Testis (tissue), 3 donors: ENCODE results near the gene HOXA10. TPM values are rescaled to one million over a fixed set of nuclear protein-coding genes. Genes with fewer than 3 reads are reported as not detected.

ENCODE experiments used
- DNase-seq: peaks from one replicate; pipeline ENCODE4 v3.0.0-alpha.2; 2019
- H3K27ac ChIP-seq, 2 donors: fragments of 200-600 bp; sonication (generic); one replicate each; pipeline ENCODE4 v1.5.1; 2019
- H3K27me3 ChIP-seq: fragments of 200-600 bp; sonication (generic); one replicate; pipeline ENCODE4 v1.5.1; 2019
- H3K36me3 ChIP-seq: fragments of 200-600 bp; sonication (generic); one replicate; pipeline ENCODE4 v1.5.1; 2017; ENCODE audit warnings: low read depth; ENCODE audit errors: missing control alignments
- H3K4me1 ChIP-seq: fragments of 200-600 bp; sonication (generic); one replicate; pipeline ENCODE4 v1.5.1; 2019
- H3K4me3 ChIP-seq, 2 donors: fragments of 200-600 bp; sonication (generic); one replicate each; pipeline ENCODE4 v1.5.1; 2017 to 2019
- H3K9me3 ChIP-seq: fragments of 200-600 bp; sonication (generic); one replicate; pipeline ENCODE4 v1.5.1; 2017
- POLR2A ChIP-seq: fragments of 450-650 bp; IDR thresholded peaks from one replicate; pipeline ENCODE4 v1.6.1; 2017; ENCODE audit warnings: antibody characterized with exemption, mild to moderate bottlenecking, moderate library complexity
- WGBS, 2 donors: methylation state at CpG; one replicate each; pipeline ENCODE4 v1.1.5; 2018; 5-methylcytosine and 5-hydroxymethylcytosine counted together
- intact Hi-C: fragments of 100-400 bp; cut with DNase I; formaldehyde crosslinking; loops from one replicate; pipeline ENCODE4 v1.15.1; 2023; ENCODE audit warnings: low total_unique reads
- polyA plus RNA-seq: library from polyadenylated mRNA; stranded (reverse); fragments of 350-450 nt; fragmentation: Illumina TruSeq; extraction: RNeasy Lipid Tissue Mini Kit (QIAGEN cat#74804); gene quantifications from one replicate; pipeline ENCODE4 v1.2.3, GENCODE V29; 2014; ENCODE audit warnings: low read depth, low replicate concordance; ENCODE audit not compliant: insufficient read depth
- total RNA-seq, 2 donors: library from RNA; depleted of rRNA; stranded (reverse); fragments of >200 nt; gene quantifications; one replicate each; pipeline ENCODE4 v1.2.3, GENCODE V29; 2016
- TF ChIP-seq, protein P1 (sequence below), 3 experiments: fragments of 450-650 bp in 2 of 3; fragments of 200-600 bp in 1 of 3; sonication (generic) in 1 of 3; IDR thresholded peaks; one replicate each; pipeline ENCODE4 v1.5.1; 2016 to 2019; ENCODE audit warnings: antibody characterized with exemption in 3 of 3, mild to moderate bottlenecking in 2 of 3, moderate library complexity in 1 of 3

The HOXA10 gene
- total and polyA plus RNA-seq, 3 donors from 2014 or later = 0.31 to 1.8 (median 1.6) TPM

DNA sequence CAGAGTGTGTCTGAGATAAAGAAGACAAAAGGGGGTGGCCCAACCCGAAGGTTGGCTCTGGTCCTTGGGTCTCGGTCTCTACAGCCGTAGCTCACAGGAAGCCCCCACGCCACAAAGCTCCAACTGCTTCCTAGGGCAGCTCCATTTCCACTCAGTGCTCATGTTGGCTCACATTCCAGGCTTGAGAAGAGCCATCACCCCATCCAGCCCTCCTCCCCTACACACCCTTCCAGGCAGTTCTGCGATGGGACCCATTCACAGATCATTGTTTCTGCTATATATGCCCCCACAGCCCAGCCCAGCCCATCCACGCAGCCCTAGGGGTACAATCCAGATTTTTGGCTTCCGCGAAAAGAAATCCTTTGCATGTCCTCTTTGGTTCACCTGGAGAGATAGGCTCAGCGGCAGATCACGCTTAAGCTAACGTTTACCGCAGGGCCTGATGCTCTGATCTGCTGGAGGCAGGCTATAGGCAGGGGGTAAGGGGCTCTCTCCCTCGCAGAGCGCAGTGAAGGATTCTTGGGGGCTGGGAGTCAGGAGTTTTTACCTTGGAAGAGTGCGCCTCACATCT is 17.1 kb upstream of the HOXA10 start:
- Histone ChIP-seq H3K27me3 (no peaks in the 10 kb centered on the region), H3K27ac (no peak overlapping the region), H3K9me3 (no peaks in the 10 kb centered on the region), H3K4me3 (no peak overlapping the region), H3K36me3 (no peaks in the 10 kb centered on the region), H3K4me1 (peaks cover 9% of the 10 kb centered on the region)
- TF ChIP-seq POLR2A = no peak
- TF ChIP-seq, protein P1, sequence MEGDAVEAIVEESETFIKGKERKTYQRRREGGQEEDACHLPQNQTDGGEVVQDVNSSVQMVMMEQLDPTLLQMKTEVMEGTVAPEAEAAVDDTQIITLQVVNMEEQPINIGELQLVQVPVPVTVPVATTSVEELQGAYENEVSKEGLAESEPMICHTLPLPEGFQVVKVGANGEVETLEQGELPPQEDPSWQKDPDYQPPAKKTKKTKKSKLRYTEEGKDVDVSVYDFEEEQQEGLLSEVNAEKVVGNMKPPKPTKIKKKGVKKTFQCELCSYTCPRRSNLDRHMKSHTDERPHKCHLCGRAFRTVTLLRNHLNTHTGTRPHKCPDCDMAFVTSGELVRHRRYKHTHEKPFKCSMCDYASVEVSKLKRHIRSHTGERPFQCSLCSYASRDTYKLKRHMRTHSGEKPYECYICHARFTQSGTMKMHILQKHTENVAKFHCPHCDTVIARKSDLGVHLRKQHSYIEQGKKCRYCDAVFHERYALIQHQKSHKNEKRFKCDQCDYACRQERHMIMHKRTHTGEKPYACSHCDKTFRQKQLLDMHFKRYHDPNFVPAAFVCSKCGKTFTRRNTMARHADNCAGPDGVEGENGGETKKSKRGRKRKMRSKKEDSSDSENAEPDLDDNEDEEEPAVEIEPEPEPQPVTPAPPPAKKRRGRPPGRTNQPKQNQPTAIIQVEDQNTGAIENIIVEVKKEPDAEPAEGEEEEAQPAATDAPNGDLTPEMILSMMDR (IDR thresholded peaks at IDR 0.05) = no peak
- 39 to 42% methylated on average over 15 of the region's 15 CpGs for WGBS, 2 donors
- intact Hi-C loops = loop anchor here (10.0 kb wide), 2 partner anchors 744 to 894 kb away; no protein-coding TSS in a partner anchor
- DNase-seq = no peak

DNA sequence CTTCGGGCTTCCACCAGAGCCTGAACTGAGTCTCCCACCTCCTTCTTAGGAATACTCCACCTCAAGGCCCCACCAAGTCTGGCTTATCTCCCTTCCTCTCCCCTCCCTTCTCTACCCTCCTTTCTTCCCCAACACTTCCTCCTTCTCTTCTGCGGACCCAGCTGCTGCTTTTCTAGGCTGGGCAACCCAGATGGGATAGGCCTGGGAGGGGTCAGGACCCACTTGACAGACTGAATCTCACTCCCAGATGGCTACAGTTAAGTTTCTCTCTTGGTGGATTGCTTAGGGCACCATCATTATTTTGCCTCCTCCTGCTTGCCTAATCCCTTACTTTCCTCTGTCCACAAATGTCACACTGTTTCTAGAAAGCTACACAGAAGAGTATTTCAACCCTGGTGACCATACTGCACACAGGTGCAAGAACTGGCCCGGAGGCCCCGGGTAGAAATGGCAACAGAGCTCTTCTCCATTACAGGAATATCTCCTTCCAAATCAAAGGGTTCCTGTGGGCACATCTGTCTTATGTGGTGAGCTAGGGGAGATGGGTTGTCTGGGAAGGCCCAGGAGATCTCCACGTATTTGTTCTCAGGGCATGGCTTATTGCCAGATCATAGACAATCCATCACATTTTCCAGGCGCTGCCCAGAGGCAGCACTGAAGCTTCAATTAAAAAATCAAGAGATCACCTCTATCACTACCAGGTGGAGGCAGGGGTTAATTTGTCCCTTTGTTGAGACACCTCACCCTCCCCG is 16.1 kb upstream of the HOXA10 start:
- no peak for DNase-seq
- intact Hi-C loops = loop anchor here (10.0 kb wide), 2 partner anchors 745 to 895 kb away; no protein-coding TSS in a partner anchor
- Histone ChIP-seq H3K27me3 (peaks cover 8% of the 10 kb centered on the region), H3K9me3 (no peaks in the 10 kb centered on the region), H3K27ac (no peak overlapping the region), H3K36me3 (no peaks in the 10 kb centered on the region), H3K4me1 (peaks cover 9% of the 10 kb centered on the region), H3K4me3 (no peak overlapping the region)
- TF ChIP-seq POLR2A = no peak
- TF ChIP-seq, protein P1 (IDR thresholded peaks at IDR 0.05) = no peak
- 60 to 64% methylated on average over 7 of the region's 7 CpGs for WGBS, 2 donors

DNA sequence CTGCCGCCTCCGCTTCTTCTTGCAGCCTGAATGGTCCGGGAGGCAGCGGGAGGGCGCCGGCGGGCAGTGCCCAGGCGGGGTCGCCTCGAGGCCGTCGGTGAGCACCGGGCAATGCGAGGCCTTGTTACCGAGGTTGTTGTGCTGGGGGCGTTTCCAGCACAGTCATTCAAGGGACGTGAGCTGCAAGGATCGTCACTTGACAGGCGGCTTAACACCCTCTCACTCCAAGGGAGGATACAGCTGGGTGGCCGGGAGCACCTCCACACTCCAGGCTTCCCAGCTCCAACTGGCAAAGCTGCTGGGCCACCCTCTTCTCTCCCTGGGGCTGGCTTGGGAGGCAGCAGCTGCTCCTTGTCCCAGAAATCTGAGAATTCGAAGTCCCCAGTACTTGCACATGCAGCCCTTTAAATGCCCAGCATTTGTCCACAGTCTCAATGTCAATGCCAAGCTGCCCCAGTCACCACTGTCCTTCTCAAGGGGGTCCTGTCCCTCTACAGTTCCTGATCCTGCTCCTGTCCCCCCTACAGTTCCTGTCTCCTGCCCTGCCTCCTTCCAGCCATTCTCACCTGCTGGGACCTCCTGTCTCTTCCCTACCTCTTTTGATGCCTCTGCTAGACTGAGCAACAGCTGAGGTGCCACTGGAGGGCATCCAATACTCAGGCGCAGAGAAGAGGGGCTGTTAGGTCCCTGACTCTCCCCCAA is 15.3 kb upstream of the HOXA10 start:
- Histone ChIP-seq H3K9me3 (no peaks in the 10 kb centered on the region), H3K4me3 (no peak overlapping the region), H3K27ac (no peak overlapping the region), H3K4me1 (peaks cover 9% of the 10 kb centered on the region), H3K27me3 (peaks cover 8% of the 10 kb centered on the region), H3K36me3 (no peaks in the 10 kb centered on the region)
- DNase-seq = no peak
- no peak for TF ChIP-seq POLR2A
- TF ChIP-seq, protein P1 (IDR thresholded peaks at IDR 0.05) = no peak
- intact Hi-C loops = no loop called here
- 17 to 22% methylated on average over 13 to 18 of the region's 22 CpGs for WGBS, 2 donors

DNA sequence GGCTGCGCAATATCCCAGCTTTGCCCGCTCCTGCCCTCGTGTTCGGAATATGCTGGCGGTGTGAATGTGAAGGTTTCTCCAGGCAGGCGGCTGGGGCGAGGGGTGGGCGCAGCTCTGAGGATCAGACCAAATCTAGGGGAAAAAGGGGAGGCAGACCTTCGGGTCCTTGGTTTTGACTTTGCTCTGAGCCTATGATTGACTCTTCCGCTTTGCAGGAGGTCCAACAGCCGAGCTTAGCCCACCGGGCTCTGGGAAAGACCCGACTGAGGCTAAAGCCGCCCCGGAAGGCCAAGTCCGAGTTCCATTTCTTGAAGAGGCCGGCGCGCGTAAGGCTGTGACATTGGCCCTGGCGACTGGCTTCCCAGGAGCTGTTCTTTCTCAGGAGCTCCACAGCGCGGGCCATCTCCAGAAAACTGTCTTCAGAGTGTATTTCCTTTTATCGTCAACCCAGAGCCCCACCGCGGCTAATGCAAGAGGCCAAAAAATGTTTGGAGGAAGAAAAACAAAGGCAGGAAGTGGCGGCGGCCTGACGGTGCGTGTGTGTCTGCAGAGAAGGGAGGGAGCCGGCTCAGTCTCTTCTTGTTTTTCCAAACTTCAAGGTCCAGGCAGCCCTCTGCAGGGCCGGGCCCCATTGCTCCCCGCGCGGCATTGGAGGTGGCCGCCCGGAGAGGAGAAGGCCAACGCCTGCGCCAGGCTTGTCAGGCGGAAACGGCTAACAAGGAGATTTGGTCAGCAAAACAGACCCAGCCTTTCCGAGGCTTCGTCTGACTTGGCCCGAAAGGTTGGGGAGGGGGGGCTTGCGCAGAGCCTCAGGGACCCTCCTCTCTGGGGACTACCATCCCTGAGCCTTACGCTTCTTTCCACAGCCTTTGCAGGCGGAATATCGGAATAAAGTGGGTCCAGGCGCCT is 14.5 kb upstream of the HOXA10 start:
- no peaks in the 10 kb centered on the region for H3K36me3 ChIP-seq
- intact Hi-C loops = no loop called here

More for the DNA sequence above, 14.5 kb upstream of the HOXA10 start:
- no peak for TF ChIP-seq POLR2A
- TF ChIP-seq, protein P1 (IDR thresholded peaks at IDR 0.05) = no peak
- no peak for DNase-seq
- peaks cover 13% of the 10 kb centered on the region for H3K4me1 ChIP-seq
- no peak overlapping the region for H3K27ac ChIP-seq
- H3K27me3 ChIP-seq = peaks cover 8% of the 10 kb centered on the region
- WGBS, 2 donors = 6 to 9% methylated on average over 44 to 49 of the region's 49 CpGs
- no peaks in the 10 kb centered on the region for H3K9me3 ChIP-seq
- H3K4me3 ChIP-seq = peak overlapping the region in 1 of 2 donors; percentile 0
